GM18526 (cell line): ENCODE measurements around the gene BCL11B.

Experiments
- POLR2A ChIP-seq: IDR thresholded peaks from 3 replicates; pipeline ENCODE4 v1.6.1; 2011; ENCODE audit not compliant: insufficient read length; ENCODE audit errors: extremely low read depth

BCL11B gene

GRCh38 chr14:99231850-99232713 is 39.9 kb downstream of the BCL11B start:
- TF ChIP-seq POLR2A = no peak

GRCh38 chr14:99231161-99231849 is 40.7 kb downstream of the BCL11B start:
- no peak for TF ChIP-seq POLR2A

GRCh38 chr14:99230208-99231151 is 41.5 kb downstream of the BCL11B start:
- no peak for TF ChIP-seq POLR2A

- TF ChIP-seq POLR2A = no peak
Observed at GRCh38 chr14:99229654-99230207, 42.3 kb downstream of the BCL11B start.

GRCh38 chr14:99226687-99227086 is 45.3 kb downstream of the BCL11B start:
- no peak for TF ChIP-seq POLR2A

GRCh38 chr14:99225436-99226203 is 46.4 kb downstream of the BCL11B start:
- no peak for TF ChIP-seq POLR2A

- no peak for TF ChIP-seq POLR2A
Observed at GRCh38 chr14:99224948-99225347, 47.0 kb downstream of the BCL11B start.

- no peak for TF ChIP-seq POLR2A
Observed at GRCh38 chr14:99224116-99224910, 47.7 kb downstream of the BCL11B start.

GRCh38 chr14:99221445-99221844 is 50.6 kb downstream of the BCL11B start:
- TF ChIP-seq POLR2A = no peak

- no peak for TF ChIP-seq POLR2A
Observed at GRCh38 chr14:99217066-99217955, 54.7 kb downstream of the BCL11B start.

GRCh38 chr14:99216191-99216590 is 55.8 kb downstream of the BCL11B start:
- TF ChIP-seq POLR2A = no peak

- no peak for TF ChIP-seq POLR2A
Observed at GRCh38 chr14:99215277-99215676, 56.7 kb downstream of the BCL11B start.
